PC-9 (cell line): ENCODE measurements around the gene CDC25A. TPM values are rescaled to one million over a fixed set of nuclear protein-coding genes. Genes with fewer than 3 reads are reported as not detected.

Experiments
- BruUV-seq: library from RNA; stranded (reverse); fragments of 400-500 nt; replicated peaks from 2 replicates; lab custom pipeline; 2021; lab: Mats Ljungman, UMichigan
- CTCF ChIA-PET: fragments of 300-600 bp; sonication (Branson Sonifier 250); formaldehyde crosslinking; loops from one replicate; lab custom pipeline; 2022; ENCODE audit warnings: antibody characterized with exemption; lab: Charles Lee
- POLR2A ChIA-PET: fragments of 300-600 bp; sonication (Branson Sonifier 250); formaldehyde crosslinking; loops from one replicate; lab custom pipeline; 2022; ENCODE audit warnings: antibody characterized with exemption; ENCODE audit not compliant: unreplicated experiment; lab: Charles Lee
- DNase-seq, 2 experiments: peaks; one replicate each; pipeline versions ENCODE4 v3.0.0 to v3.0.0-alpha.2; 2015 to 2022; ENCODE audit warnings: mixed read lengths in 1 of 2
- H2AFZ ChIP-seq: fragments of 200-600 bp; sonication (generic); 2 replicates; pipeline ENCODE4 v1.8.1; 2017; ENCODE audit warnings: antibody characterized with exemption
- H3F3A ChIP-seq: fragments of 200-600 bp; sonication (generic); 2 replicates; pipeline ENCODE4 v1.8.1; 2017; ENCODE audit warnings: antibody characterized with exemption, mild to moderate bottlenecking, low read depth; ENCODE audit not compliant: insufficient read depth
- H3K27ac ChIP-seq: fragments of 200-600 bp; sonication (generic); 2 replicates; pipeline ENCODE4 v1.6.1; 2016; ENCODE audit warnings: mixed run types
- H3K27me3 ChIP-seq: fragments of 200-600 bp; sonication (generic); 2 replicates; pipeline ENCODE4 v1.6.1; 2016; ENCODE audit warnings: low read depth, mixed run types; ENCODE audit not compliant: insufficient read depth
- H3K36me3 ChIP-seq: fragments of 200-600 bp; sonication (generic); 2 replicates; pipeline ENCODE4 v1.6.1; 2016; ENCODE audit warnings: low read depth, mixed run types
- H3K4me1 ChIP-seq: fragments of 200-600 bp; sonication (generic); replicated peaks from 2 replicates; pipeline ENCODE4 v1.6.1; 2016; ENCODE audit warnings: mixed run types; ENCODE audit not compliant: insufficient read depth
- H3K4me2 ChIP-seq: fragments of 200-600 bp; sonication (generic); 2 replicates; pipeline ENCODE4 v1.6.1; 2017; ENCODE audit warnings: mixed run types
- H3K4me3 ChIP-seq: fragments of 200-600 bp; sonication (generic); 2 replicates; pipeline ENCODE4 v1.6.1; 2016; ENCODE audit warnings: mixed run types
- H3K79me2 ChIP-seq: fragments of 200-600 bp; sonication (generic); 2 replicates; pipeline ENCODE4 v1.6.1; 2017; ENCODE audit warnings: low read depth, mixed run types
- H3K9me2 ChIP-seq: fragments of 200-600 bp; sonication (generic); 2 replicates; pipeline ENCODE4 v1.8.1; 2017; ENCODE audit warnings: mild to moderate bottlenecking; ENCODE audit not compliant: insufficient read depth
- H3K9me3 ChIP-seq: fragments of 200-600 bp; sonication (generic); 2 replicates; pipeline ENCODE4 v1.8.1; 2016; ENCODE audit warnings: low read depth; ENCODE audit not compliant: insufficient read depth
- H4K20me1 ChIP-seq: fragments of 200-600 bp; sonication (generic); 2 replicates; pipeline ENCODE4 v1.8.1; 2017; ENCODE audit not compliant: insufficient read depth
- CTCF ChIP-seq: fragments of 200-600 bp; sonication (generic); conservative IDR thresholded peaks from 2 replicates; pipeline ENCODE4 v1.6.1; 2017; ENCODE audit warnings: mixed run types, antibody characterized with exemption, mild to moderate bottlenecking, moderate library complexity
- EZH2 ChIP-seq: fragments of 200-600 bp; sonication (generic); IDR thresholded peaks from 2 replicates; pipeline ENCODE4 v1.8.0; 2017; ENCODE audit warnings: antibody characterized with exemption, low read depth
- intact Hi-C: fragments of 100-400 bp; cut with micrococcal nuclease; formaldehyde crosslinking; loops from one replicate; pipeline ENCODE4 v1.10.0; 2022; ENCODE audit not compliant: unreplicated experiment
- total RNA-seq: library from RNA; stranded (reverse); gene quantifications from 2 replicates; pipeline ENCODE4 v1.2.3, GENCODE V29; 2021

The CDC25A gene
- total RNA-seq, 1 experiment from 2014 or later: 9.7 TPM

GRCh38 chr3:48180531-48181253 lies 7.5 kb downstream of the CDC25A start:
- no peak for TF ChIP-seq CTCF
- TF ChIP-seq EZH2: no peak
- BruUV-seq: no TSS peak

GRCh38 chr3:48180021-48180420 lies 8.2 kb downstream of the CDC25A start:
- TF ChIP-seq CTCF (no peak), EZH2 (no peak)
- no peak overlapping the region for H2AFZ ChIP-seq
- H3K4me1 ChIP-seq: no peaks in the 10 kb centered on the region
- no peaks in the 10 kb centered on the region for H4K20me1 ChIP-seq
- H3K4me2 ChIP-seq: no peak overlapping the region
- no peak overlapping the region for H3K27ac ChIP-seq
- no peaks in the 10 kb centered on the region for H3K9me3 ChIP-seq
- no peak for DNase-seq
- CTCF ChIA-PET: no interaction called here
- no TSS peak for BruUV-seq
- no peaks in the 10 kb centered on the region for H3K9me2 ChIP-seq
- peaks cover 17% of the 10 kb centered on the region; the same call in 1 of the 2 replicates for H3K36me3 ChIP-seq
- H3K4me3 ChIP-seq: no peak overlapping the region
- POLR2A ChIA-PET: no interaction called here
- intact Hi-C loops: no loop called here
- no peaks in the 10 kb centered on the region for H3K79me2 ChIP-seq
- H3K27me3 ChIP-seq: no peaks in the 10 kb centered on the region
- no peaks in the 10 kb centered on the region; the same call in 1 of the 2 replicates for H3F3A ChIP-seq

More at GRCh38 chr3:48180531-48181253, 7.5 kb downstream of the CDC25A start:
- Histone ChIP-seq H3K27me3 (no peaks in the 10 kb centered on the region), H4K20me1 (no peaks in the 10 kb centered on the region), H3K4me3 (no peak overlapping the region), H2AFZ (no peak overlapping the region), H3K4me2 (no peak overlapping the region), H3K79me2 (peaks cover 3% of the 10 kb centered on the region; the same call in 1 of the 2 replicates), H3F3A (no peaks in the 10 kb centered on the region; the same call in 1 of the 2 replicates), H3K36me3 (peaks cover 18% of the 10 kb centered on the region; the same call in 1 of the 2 replicates), H3K9me3 (no peaks in the 10 kb centered on the region), H3K4me1 (no peaks in the 10 kb centered on the region), H3K9me2 (no peaks in the 10 kb centered on the region), H3K27ac (no peak overlapping the region)
- ChIA-PET POLR2A (no interaction called here), CTCF (no interaction called here)
- no peak for DNase-seq
- intact Hi-C loops: no loop called here

- no peak overlapping the region for H3K4me2 ChIP-seq
- BruUV-seq: no TSS peak
- no peak overlapping the region for H3K4me3 ChIP-seq
- no peaks in the 10 kb centered on the region; the same call in 1 of the 2 replicates for H3F3A ChIP-seq
- H3K27ac ChIP-seq: no peak overlapping the region
- no peaks in the 10 kb centered on the region for H3K27me3 ChIP-seq
- TF ChIP-seq CTCF (no peak), EZH2 (no peak)
- no peak overlapping the region for H2AFZ ChIP-seq
- no peaks in the 10 kb centered on the region for H3K79me2 ChIP-seq
- no peak for DNase-seq
- no peaks in the 10 kb centered on the region for H3K9me2 ChIP-seq
- no peaks in the 10 kb centered on the region for H3K4me1 ChIP-seq
- CTCF ChIA-PET: no interaction called here
- intact Hi-C loops: no loop called here
- no peaks in the 10 kb centered on the region for H4K20me1 ChIP-seq
- H3K9me3 ChIP-seq: no peaks in the 10 kb centered on the region
- POLR2A ChIA-PET: no interaction called here
- H3K36me3 ChIP-seq: peaks cover 13% of the 10 kb centered on the region; the same call in 1 of the 2 replicates
These were observed 10.1 kb downstream of the CDC25A start for GRCh38 chr3:48178072-48178471.
